ENCODE data around the gene TCEA2.

Gene TCEA2

DNA sequence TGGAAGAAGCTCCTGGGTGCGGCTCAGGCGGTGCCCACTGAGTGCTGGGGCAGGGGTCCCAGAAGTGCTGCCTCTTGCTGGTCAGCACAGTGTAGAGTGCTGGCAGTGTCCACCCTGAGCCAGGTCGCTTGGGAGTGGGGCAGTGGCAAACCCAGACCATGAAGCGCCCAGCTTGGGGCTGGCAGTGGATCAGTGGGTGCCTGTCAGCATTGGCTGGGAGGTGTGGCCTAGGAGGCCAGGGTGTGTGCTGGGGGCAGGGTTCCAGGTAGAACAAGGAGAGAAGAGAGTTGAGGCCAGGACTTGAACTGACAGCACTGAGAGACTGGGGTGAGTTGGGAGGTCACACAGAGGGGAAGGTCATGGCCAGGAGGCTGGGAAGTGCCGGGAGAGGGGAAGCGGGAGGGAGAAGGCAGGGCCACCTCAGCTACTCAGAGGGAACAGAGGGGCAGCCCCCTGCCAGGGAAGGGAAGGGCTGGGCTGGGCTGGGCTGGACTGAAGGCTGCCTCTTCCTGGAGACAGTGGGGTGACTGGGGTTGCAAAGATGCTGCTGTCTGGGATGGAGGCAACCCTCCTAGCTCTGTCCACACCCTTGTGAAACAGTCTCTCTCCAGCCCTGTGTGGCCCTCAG lies 4.1 kb downstream of the TCEA2 start:
- peak; percentile 58 for DNase-seq

DNA sequence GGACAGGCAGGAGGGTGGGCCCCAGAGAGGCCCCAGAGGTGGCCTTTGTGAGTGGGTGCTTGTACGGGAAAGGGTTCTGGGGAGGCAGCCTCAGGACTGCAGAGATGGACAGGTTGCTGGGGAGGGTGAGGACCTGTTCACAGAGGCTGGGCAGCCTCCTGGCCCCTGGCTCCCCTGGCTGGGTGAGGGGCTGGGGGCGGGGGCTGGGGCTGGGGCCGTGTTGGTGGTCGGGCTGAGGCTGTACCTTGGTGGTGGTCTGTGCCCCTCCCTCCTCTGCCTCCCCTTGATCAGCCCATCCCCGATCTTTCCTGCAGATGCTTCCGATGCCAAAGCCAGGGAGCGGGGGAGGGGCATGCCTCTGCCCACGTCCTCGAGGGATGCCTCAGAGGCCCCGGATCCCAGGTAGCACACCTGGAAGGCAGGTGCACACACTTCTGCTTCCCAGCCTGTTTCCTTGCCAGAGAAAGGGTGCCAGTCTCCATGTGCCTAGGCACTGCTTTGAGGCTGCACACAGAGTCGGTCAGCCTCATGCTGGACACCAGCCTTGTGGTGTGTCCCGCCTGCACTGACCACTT lies 4.8 kb downstream of the TCEA2 start:
- no peak for DNase-seq

DNA sequence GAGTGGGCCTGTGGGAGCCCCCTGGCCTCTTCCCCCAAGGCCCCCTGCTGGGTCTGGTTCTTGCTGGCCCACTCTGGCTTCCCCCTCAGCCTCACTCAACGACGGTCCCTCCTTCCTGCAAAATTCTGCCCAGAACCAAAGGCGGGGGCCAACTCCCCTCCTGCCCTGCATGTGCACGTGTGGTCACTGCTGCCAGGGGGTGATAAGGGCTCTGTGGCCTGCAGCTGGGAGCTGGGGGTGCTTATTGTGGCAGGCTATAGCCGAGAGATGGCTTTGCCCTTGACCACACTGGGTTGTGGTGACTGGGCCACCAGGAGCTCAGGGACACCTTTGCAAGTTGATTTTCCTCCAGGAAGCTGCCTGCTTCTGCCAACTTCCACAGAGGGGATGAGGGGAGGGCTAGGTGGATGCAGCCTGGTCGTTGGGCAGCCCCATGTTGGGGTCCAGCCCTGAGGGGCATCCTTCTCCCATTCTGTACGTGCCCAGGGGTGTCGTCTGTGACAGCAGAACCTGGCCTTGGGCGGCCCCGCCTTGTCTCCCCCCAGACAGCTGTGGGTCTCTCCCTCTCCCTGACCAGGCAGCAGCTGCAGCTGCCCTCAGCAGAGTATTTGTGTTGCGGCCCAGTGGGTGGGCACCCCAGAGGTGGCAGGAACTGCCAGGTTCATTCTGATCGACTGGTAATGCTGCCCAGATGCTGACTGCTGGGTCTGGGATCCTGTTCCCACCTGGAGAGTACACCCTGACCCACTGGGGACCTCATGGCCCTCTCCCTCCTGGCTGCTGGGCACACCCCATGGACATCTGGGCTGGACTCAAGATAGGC lies 5.6 kb downstream of the TCEA2 start:
- DNase-seq = no peak

- DNase-seq = no peak
Measured at GRCh38 chr20:64069209-64069613, 6.2 kb downstream of the TCEA2 start.

DNA sequence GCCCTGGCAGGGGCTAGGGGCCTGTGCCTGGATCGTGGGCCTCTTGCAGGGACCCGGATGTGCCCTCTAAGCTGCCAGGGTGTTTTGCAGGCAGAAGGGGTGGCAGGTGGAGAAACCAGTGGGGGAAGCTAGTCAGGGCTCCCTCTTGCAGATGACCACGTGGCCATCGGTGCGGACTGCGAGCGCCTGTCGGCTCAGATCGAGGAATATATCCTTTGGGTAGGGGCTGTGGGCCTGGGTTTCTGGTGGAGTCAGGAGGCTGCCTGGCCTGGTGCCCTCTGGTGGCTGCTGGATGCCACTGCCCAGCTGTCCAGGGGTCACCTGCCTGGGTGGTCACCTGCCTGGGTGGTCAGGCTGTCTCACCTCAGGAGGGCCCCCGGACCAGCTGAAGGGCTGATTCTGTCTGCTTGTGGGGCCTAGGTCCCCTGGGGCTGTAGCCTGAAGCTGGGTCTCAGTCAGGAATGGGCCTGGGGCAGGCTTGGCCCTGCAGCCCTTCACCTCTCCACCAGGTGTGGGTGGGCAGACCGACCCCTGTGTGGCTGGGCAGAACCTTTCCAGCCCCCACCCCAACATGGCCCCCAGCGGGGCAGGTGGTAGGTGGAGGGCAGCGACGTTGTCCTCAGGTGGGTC lies 6.7 kb downstream of the TCEA2 start:
- DNase-seq = no peak

DNA sequence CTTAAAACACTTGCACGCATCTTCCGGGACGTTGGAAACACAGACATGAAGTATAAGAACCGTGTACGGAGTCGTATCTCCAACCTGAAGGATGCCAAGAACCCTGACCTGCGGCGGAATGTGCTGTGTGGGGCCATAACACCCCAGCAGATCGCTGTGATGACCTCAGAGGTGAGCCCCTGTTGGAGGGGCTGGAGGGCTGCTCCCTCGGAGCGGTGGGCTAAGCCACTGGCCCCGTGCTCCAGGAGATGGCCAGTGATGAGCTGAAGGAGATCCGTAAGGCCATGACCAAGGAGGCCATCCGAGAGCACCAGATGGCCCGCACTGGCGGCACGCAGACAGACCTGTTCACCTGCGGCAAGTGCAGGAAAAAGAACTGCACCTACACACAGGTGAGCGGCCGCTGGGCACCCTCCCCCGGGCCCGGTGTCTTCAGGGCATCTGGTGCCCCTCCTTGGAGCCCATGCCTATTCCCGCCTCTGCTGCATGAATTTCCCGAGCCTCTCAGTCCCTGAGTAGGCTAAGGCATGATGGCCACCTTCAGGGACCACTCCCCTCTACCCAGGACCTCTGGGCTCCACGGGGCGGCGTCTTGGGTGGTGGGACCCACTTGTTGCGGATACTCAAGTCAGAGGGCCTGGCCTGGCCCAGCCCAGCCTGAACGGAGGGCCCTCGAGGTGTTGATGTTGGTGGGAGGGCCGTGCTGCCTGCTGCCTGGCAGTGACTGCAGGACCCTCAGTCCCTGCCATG lies 7.4 kb downstream of the TCEA2 start:
- DNase-seq = no peak

- DNase-seq = no peak
Measured at GRCh38 chr20:64071341-64072332, 8.6 kb downstream of the TCEA2 start.

- DNase-seq = no peak
Measured at GRCh38 chr20:64072498-64073063, 9.6 kb downstream of the TCEA2 start.

DNA sequence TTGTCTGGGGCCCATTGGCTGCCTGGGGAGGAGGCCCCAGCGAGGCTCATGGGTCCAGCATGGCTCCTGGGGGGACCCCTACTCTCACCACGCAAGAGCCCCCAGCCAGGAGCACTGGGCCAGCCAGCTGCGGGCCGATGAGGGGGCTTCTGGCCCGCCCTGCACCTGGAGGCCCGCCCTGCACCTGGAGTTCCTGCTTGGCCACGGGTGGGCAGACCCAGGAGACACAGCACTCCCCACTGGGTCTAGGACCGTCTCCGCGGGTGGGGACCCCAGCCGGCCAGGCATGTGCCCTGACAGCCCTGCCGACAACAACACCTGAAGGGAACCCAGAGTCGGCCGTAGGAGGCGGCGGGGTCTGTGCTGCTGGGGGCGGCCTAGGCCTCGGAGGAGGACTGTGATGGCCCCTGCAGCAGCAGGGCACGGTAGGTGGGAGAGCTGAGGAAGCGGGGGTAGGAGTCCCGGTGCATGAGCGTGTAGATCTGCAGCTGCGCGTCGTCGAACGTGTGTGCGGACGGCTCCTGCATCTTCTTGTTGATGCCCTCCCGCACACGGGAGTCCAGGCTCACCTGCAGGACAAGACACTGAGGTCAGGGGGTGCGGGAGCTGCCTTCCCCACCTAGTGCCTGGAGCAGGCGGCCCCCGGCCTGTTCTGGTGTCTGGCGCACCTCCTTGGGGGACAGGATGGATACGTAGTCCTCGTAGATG lies 10.6 kb downstream of the TCEA2 start:
- DNase-seq = no peak

GRCh38 chr20:64074184-64074789 lies 11.3 kb downstream of the TCEA2 start:
- no peak for DNase-seq

DNA sequence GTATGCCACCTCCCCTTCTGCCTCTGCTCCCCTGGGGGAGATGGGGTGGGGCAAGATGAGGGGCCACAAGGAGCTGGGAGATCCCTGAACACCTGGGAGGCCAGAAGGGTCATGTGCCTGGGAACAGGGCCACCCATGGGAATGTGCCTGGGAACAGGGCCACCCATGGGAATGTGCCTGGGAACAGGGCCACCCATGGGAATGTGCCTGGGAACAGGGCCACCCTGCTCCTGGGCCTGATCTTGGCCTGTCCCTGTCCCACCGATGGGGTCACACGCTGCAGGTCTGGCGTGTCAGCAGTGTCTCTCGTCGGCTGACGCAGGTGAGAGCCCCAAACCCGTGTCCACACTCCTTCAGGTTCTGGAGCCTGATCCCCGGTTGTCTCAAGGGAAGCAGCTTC lies 12.0 kb downstream of the TCEA2 start:
- DNase-seq = no peak

GRCh38 chr20:64075556-64075955 lies 12.6 kb downstream of the TCEA2 start:
- DNase-seq = no peak

DNA sequence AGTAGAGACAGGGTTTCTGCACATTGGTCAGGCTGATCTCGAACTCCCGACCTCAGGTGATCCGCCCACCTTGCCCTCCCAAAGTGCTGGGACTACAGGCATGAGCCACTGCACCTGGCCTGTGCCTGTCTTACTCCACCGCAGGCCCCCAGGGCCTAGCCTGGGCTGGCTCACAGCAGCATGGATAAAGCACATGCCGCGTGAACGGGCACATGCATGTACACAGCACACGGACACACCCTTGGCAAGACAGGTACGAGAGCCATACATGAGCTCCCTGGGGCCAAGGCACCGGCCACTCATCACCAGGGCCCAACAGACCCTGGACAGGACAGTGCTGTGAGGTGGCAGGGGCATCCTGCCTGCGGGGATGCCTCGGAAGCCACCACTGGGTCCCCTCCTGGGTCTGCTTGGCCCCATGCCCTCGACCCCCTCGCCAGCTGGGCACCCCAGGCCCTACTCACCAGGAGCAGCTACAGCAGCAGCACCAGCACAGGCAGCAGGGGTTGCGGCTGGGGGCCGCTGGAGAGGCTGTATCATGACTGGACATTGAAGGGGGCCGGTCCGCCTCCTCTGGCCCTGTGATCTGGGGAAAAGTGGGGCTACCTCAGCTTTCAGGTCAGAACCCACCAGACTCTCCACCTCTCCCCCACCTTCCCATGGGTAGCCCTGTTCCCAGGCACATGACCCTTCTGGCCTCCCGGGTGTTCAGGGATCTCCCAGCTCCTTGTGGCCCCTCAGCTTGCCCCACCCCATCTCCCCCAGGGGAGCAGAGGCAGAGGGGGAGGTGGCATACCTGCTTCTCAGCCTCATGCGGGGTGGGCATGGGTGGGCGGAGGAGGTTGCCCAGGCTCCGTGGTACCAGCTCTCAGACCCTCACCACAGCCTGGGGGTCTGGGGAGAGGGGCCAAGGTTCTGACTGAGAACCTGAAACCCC lies 13.3 kb downstream of the TCEA2 start:
- DNase-seq = no peak

DNA sequence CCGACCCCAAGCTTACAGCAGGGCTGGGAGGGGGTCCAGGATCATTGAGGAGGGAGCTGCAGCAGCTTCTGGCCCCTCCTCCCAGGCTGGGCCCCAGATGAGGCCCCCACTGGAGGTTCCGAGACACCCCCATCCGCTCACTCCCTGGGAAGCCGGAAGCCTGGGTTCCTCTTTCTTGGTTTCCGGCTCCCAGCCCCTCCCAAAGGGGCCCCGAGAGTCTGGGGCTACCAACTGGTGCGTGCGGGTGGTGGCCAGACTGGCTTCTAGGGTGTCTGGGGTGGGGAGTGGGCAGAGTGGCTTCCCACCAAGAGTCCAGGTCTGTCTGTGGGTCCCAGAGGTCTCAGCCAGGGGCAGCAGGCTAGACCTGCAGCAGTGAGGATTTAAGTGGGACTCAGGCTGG lies 14.1 kb downstream of the TCEA2 start:
- no peak for DNase-seq

DNA sequence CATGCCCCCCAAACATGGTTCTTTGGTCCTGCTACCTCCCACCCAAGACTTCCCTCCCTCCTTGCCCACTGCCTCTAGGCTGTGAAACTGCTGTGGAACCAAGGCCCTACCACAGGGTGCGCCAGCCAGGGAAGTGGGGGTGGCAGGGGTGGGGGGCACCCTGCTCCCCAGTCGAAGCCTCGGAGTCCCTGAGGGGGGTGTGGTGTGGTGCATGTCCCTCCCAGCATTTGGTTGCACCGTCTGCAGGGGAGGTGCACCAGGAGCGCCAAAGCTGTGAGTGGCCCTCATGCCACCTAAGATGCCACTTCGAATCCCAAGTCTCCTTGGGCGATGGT lies 14.5 kb downstream of the TCEA2 start:
- no peak for DNase-seq

- no peak for DNase-seq
Measured at GRCh38 chr20:64077876-64078551, 15.0 kb downstream of the TCEA2 start.

DNA sequence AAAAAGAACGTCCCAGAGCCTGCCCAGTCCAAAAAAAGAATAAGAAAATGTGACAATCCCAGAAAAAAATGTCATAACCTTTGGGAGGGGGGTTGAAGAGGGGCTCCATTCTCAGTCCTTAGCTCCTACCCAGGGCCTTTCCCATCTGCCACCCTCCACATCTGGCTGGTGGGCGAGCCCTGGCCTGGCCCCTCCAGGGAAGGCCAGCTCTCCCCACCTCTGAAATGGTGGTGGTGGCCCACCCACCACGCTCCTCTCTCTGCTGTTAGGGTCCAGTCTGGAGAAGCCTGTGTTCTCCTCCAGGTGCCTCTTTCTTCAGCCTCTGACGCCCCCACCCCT lies 15.9 kb downstream of the TCEA2 start:
- DNase-seq = no peak

DNA sequence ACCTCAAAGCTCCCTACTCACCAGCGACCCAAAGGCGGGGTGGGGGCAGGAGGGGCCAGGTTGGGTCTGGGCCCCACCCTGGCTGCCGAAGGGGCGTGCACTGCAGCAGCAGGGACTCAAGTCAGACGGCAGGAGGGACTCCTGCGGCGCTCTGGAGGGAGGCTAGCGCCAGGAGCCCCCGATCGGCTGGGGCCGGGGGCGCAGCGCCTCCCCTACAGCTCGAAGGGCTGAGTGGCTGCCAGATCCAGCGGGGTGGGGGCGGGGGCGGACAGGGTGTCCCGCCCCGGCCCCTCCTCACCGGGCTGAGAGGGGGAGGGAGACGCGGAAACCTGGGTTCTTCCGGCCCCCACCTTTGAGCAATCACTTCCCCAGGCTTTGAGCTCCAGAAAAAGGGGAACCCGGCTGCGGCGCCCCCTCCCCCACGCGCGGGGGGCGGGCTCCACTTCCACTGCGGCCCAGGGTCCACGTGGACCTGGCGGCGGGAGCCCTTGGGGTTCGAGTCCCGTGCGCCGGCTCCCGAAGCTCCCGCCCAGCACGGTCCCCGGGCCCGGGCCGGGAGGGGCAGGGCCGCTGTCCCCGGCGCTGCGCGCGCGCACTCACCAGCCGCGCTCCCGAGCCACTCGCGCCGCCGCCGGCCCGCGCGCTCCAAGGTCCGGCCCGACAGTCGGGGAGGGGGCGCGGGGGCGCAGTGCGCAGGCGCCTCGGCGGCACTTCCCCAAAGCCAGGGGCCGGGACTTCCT lies 16.4 kb downstream of the TCEA2 start, which contains the start of gene RGS19:
TSS of gene RGS19 (minus strand) at position 246 of the 740 bp plus-strand sequence. CDS start 2,632 bp downstream, outside the sequence.
- peak; percentile 85 for DNase-seq

Data from RPMI8226 (cell line).